Body of pancreas (tissue), 4 donors: ENCODE measurements around the gene CAMK1G. TPM values are rescaled to one million over a fixed set of nuclear protein-coding genes. Genes with fewer than 3 reads are reported as not detected.

ENCODE experiments used
- ATAC-seq: fragments of 150-250 bp; one replicate; pipeline ENCODE4 v1.9.1; 2016
- DNase-seq, 4 donors: peaks; one replicate each; pipeline ENCODE4 v3.0.0-alpha.2; 2019
- H3K27ac ChIP-seq, 4 donors: fragments of 200-600 bp; sonication (generic); 1 replicate in 3 of 4; 2 replicates in 1 of 4; pipeline versions ENCODE4 v1.5.1 to v1.6.1; 2016 to 2019; ENCODE audit warnings: mild to moderate bottlenecking in 1 of 4, mixed read lengths in 1 of 4, moderate library complexity in 1 of 4
- H3K27me3 ChIP-seq, 2 donors: fragments of 200-600 bp; sonication (generic); one replicate each; pipeline ENCODE4 v1.6.0; 2016; ENCODE audit warnings: mild to moderate bottlenecking in 1 of 2
- H3K36me3 ChIP-seq, 2 donors: fragments of 200-600 bp; sonication (generic); replicated peaks in 1 of 2; 2 replicates each; pipeline ENCODE4 v1.5.1; 2016; ENCODE audit warnings: low read depth in 2 of 2; ENCODE audit not compliant: insufficient read depth in 1 of 2
- H3K4me1 ChIP-seq: fragments of 200-600 bp; sonication (generic); one replicate; pipeline ENCODE4 v1.6.0; 2016
- H3K4me3 ChIP-seq, 2 donors: fragments of 200-600 bp; sonication (generic); 1 replicate in 1 of 2; 2 replicates in 1 of 2; pipeline ENCODE4 v1.5.1; 2016 to 2019
- H3K9me3 ChIP-seq, 3 donors: fragments of 200-600 bp; sonication (generic); 1 replicate in 2 of 3; 2 replicates in 1 of 3; pipeline ENCODE4 v1.5.1; 2016
- POLR2A ChIP-seq, 3 donors: fragments of 450-650 bp; IDR thresholded peaks; one replicate each; pipeline ENCODE4 v1.6.1; 2016; ENCODE audit warnings: antibody characterized with exemption in 3 of 3, mild to moderate bottlenecking in 2 of 3
- WGBS, 2 donors: methylation state at CpG; one replicate each; pipeline ENCODE4 v1.1.5; 2017; 5-methylcytosine and 5-hydroxymethylcytosine counted together
- intact Hi-C: fragments of 100-400 bp; cut with DNase I; formaldehyde crosslinking; loops from one replicate; pipeline ENCODE4 v1.15.1; 2023
- total RNA-seq, 2 donors: library from RNA; depleted of rRNA; stranded (reverse); fragments of >200 nt; gene quantifications; one replicate each; pipeline ENCODE4 v1.1.0, GENCODE V29; 2016
- TF ChIP-seq, protein P1 (sequence below), 7 experiments: fragments of 450-650 bp in 4 of 7; fragments of 200-600 bp in 3 of 7; sonication (generic) in 3 of 7; IDR thresholded peaks; one replicate each; pipeline ENCODE4 v1.5.1; 2016 to 2019; ENCODE audit warnings: antibody characterized with exemption in 7 of 7

The CAMK1G gene
- total RNA-seq, 2 donors from 2014 or later: 0.33 TPM; not detected in 1

DNA sequence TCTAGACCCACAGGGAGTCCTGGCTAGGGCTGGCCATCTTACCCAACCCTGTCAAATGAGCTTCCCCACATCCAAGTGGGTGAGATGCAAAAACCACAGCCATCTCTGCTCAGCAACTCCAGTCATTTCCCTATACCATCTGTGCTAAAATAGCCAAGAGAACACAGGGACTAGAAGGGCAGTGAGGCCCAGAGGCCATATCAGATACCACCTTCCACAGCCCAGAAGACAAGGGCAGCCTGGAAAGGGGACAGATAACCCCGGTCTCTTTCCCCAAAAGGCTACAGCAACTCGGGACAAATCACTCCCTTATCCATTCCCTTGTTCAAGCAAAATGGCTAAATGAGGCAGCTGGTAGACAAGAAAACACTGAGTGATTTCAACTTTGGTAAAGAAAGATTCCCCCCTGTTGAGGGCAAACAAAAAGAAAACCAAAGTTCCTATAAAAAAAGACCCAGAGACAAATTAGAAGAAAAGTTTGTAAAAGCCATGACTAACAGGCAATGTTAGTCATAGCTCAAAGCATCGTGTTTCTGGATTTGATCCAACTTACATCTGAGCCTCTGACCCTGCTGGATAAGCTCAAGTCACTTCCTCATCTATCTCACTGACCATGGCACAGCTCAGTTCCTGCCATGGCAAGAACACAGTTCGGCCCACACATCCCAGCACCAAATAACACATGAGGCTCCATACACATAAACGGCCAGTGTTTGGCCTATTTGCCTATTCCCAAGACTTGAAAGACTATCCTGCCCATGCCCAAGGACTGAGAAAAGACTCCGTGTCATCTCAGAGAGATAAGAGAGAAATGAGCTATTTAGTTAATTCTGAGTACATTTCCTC lies 65.6 kb downstream of the CAMK1G start:
- Histone ChIP-seq H3K27ac (peak overlapping the region in 3 of 4 donors; percentile 63 to 80 (median 68)), H3K27me3 (no peaks in the 10 kb centered on the region), H3K4me3 (no peak overlapping the region), H3K9me3 (no peaks in the 10 kb centered on the region), H3K4me1 (peaks cover 87% of the 10 kb centered on the region), H3K36me3 (no peaks in the 10 kb centered on the region)
- intact Hi-C loops: no loop called here
- TF ChIP-seq, protein P1, sequence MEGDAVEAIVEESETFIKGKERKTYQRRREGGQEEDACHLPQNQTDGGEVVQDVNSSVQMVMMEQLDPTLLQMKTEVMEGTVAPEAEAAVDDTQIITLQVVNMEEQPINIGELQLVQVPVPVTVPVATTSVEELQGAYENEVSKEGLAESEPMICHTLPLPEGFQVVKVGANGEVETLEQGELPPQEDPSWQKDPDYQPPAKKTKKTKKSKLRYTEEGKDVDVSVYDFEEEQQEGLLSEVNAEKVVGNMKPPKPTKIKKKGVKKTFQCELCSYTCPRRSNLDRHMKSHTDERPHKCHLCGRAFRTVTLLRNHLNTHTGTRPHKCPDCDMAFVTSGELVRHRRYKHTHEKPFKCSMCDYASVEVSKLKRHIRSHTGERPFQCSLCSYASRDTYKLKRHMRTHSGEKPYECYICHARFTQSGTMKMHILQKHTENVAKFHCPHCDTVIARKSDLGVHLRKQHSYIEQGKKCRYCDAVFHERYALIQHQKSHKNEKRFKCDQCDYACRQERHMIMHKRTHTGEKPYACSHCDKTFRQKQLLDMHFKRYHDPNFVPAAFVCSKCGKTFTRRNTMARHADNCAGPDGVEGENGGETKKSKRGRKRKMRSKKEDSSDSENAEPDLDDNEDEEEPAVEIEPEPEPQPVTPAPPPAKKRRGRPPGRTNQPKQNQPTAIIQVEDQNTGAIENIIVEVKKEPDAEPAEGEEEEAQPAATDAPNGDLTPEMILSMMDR (IDR thresholded peaks at IDR 0.05): no peak
- no peak for TF ChIP-seq POLR2A (IDR thresholded peaks at IDR 0.05)
- 44 to 51% methylated on average over 6 of the region's 6 CpGs for WGBS, 2 donors
- DNase-seq (peak in 2 of 4 donors; percentile 66 to 80), ATAC-seq (no peak)

DNA sequence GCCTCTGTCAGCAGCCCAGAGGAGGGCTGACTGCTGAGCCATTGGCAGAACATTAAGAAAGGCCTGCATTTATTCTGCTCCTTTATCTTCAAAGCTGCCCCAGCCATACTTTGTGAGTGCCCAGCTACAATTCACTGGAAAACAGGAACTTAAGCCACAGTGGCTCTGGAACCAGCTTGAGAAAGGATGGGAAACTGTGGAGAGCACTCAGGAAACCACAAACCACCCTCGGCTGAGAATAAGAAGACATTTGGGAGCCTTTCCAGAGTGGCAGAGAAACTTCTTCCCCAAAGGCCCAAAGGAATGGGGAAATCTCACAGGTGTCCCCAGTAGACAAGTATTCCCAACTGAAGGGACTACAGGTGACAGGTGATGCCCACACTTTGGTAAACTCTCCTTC lies 66.9 kb downstream of the CAMK1G start:
- Histone ChIP-seq H3K27ac (peak overlapping the region in 2 of 4 donors; percentile 57 to 78), H3K4me1 (peaks cover 88% of the 10 kb centered on the region), H3K27me3 (no peaks in the 10 kb centered on the region), H3K36me3 (no peaks in the 10 kb centered on the region), H3K9me3 (no peaks in the 10 kb centered on the region), H3K4me3 (no peak overlapping the region)
- ATAC-seq (no peak), DNase-seq (no peak)
- WGBS, 2 donors: 75 to 79% methylated on average over 1 of the region's 1 CpG
- intact Hi-C loops: no loop called here
- TF ChIP-seq, protein P1 (IDR thresholded peaks at IDR 0.05): no peak
- no peak for TF ChIP-seq POLR2A (IDR thresholded peaks at IDR 0.05)

DNA sequence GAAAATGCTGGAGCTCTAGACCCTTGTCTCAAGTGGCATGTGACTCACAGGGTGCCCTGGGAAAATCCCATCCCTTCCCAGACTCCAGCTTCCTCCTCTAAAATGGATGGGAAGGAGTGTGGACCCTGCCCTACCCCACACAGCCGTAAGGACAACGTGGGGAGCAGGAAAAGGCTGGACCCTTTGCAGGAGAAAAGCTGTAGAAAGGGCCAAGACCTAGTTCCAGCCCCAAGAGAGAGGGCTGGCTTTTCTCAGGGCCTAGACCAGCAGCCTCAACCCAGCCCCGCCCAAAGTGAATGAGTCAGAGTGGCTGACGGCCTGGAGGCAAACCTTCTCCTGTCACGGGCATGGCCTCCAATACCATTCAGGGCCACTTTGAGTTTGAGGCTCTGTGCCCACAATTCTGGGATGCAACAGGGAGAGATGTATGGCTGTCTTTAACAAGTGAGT lies 67.6 kb downstream of the CAMK1G start:
- H3K36me3 ChIP-seq: no peaks in the 10 kb centered on the region
- H3K4me3 ChIP-seq: no peak overlapping the region
- H3K27ac ChIP-seq: peak overlapping the region in 3 of 4 donors; percentile 37 to 78 (median 57)

DNA sequence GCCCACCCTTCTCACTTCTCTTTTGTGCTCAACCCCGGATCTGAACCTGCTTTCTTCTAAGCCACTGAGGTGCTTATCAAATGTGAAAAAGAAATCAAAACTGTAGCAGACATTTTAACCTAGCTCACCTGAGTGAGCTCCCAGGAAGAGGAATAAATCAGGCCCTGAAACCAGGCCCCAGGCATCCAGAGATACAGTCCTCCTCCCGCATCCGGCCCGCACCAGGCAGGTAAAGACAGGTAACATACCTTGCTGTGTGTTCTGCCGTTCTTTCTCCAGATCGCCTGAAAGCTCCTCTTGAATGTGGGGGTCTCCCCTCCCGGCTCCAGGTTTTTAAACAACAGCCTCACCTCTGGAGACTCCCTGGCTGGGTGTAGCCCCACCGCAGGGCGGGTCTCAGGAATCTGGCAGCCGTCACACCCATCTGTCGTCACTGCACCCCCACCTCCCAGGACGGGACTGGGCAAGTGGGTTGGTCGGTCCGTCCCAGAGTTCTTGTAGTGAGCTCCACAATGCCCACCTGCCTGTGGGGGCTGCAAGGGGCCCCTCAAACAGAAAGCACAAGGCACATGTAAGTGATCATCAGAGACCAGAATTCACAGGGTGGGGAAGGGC lies 68.7 kb downstream of the CAMK1G start, which contains the start of gene LAMB3:
LAMB3 (minus strand) TSS at position 305 of the 615 bp plus-strand sequence. CDS start 1,481 bp downstream, outside the sequence.
- ATAC-seq (no peak), DNase-seq (peak in 3 of 4 donors; percentile 34 to 47 (median 41))
- H3K27ac ChIP-seq: peak within 1 kb of the TSS; percentile 80 to 91 (median 86)
- no peak within 1 kb of the TSS for H3K4me3 ChIP-seq
- H3K4me1 ChIP-seq: peaks cover 89% of the 10 kb centered on the region
- intact Hi-C loops: no loop called here
- 56 to 68% methylated on average over 7 to 14 of the region's 14 CpGs for WGBS, 2 donors
- no peak for TF ChIP-seq POLR2A (IDR thresholded peaks at IDR 0.05)
- TF ChIP-seq, protein P1 (IDR thresholded peaks at IDR 0.05): no peak
- H3K27me3 ChIP-seq: no peaks in the 10 kb centered on the region
- H3K9me3 ChIP-seq: no peaks in the 10 kb centered on the region
- H3K36me3 ChIP-seq: no peaks in the 10 kb centered on the region

More for the DNA sequence above, 67.6 kb downstream of the CAMK1G start:
- ATAC-seq (no peak), DNase-seq (peak; percentile 66 to 90 (median 76))
- no peak for TF ChIP-seq POLR2A (IDR thresholded peaks at IDR 0.05)
- TF ChIP-seq, protein P1 (IDR thresholded peaks at IDR 0.05): no peak
- Histone ChIP-seq H3K27me3 (no peaks in the 10 kb centered on the region), H3K9me3 (no peaks in the 10 kb centered on the region), H3K4me1 (peaks cover 88% of the 10 kb centered on the region)
- 44 to 52% methylated on average over 5 of the region's 5 CpGs for WGBS, 2 donors
- intact Hi-C loops: no loop called here
